Loucy (cell line): ENCODE measurements around the gene AQP3.

Experiments
- H2AFZ ChIP-seq: fragments of 200-600 bp; sonication (generic); 2 replicates; pipeline ENCODE4 v1.6.0; 2016; ENCODE audit warnings: antibody characterized with exemption, mild to moderate bottlenecking, low read length, moderate library complexity
- H3F3A ChIP-seq: fragments of 200-600 bp; 2 replicates; pipeline ENCODE4 v1.6.0; 2016; ENCODE audit warnings: antibody characterized with exemption, low read depth, mild to moderate bottlenecking
- H3K27me3 ChIP-seq: fragments of 200-600 bp; sonication (generic); 2 replicates; pipeline ENCODE4 v1.6.1; 2014; ENCODE audit warnings: low read length, mild to moderate bottlenecking; ENCODE audit not compliant: insufficient read depth, poor library complexity, severe bottlenecking
- H3K36me3 ChIP-seq: fragments of 200-600 bp; sonication (generic); 2 replicates; pipeline ENCODE4 v1.6.1; 2016; ENCODE audit warnings: low read length; ENCODE audit not compliant: insufficient read depth
- H3K4me1 ChIP-seq: fragments of 200-600 bp; sonication (generic); 2 replicates; pipeline ENCODE4 v1.5.1; 2014; ENCODE audit warnings: low read length, mild to moderate bottlenecking; ENCODE audit not compliant: insufficient read depth, poor library complexity, severe bottlenecking
- H3K4me2 ChIP-seq: fragments of 200-600 bp; sonication (generic); 2 replicates; pipeline ENCODE4 v1.6.0; 2014; ENCODE audit warnings: antibody characterized with exemption, low read length, low read depth, mild to moderate bottlenecking; ENCODE audit not compliant: poor library complexity, severe bottlenecking
- H3K4me3 ChIP-seq: fragments of 200-600 bp; sonication (generic); 2 replicates; pipeline ENCODE4 v1.5.1; 2014; ENCODE audit warnings: low read length, mild to moderate bottlenecking, mixed read lengths; ENCODE audit not compliant: poor library complexity, severe bottlenecking
- H3K79me2 ChIP-seq: fragments of 200-600 bp; sonication (generic); 2 replicates; pipeline ENCODE4 v1.6.1; 2014; ENCODE audit warnings: low read length; ENCODE audit not compliant: insufficient read depth
- H3K9ac ChIP-seq: fragments of 200-600 bp; sonication (generic); 2 replicates; pipeline ENCODE4 v1.6.0; 2014; ENCODE audit warnings: mild to moderate bottlenecking, low read depth, low read length, moderate library complexity; ENCODE audit not compliant: poor library complexity, severe bottlenecking
- H3K9me2 ChIP-seq: fragments of 200-600 bp; sonication (generic); replicated peaks from 2 replicates; pipeline ENCODE4 v1.6.1; 2016; ENCODE audit warnings: low read depth, low read length, mixed read lengths
- H3K9me3 ChIP-seq: fragments of 200-600 bp; sonication (generic); 2 replicates; pipeline ENCODE4 v1.6.1; 2014; ENCODE audit warnings: mild to moderate bottlenecking, antibody characterized with exemption, low read length, low read depth; ENCODE audit not compliant: insufficient read depth
- H4K20me1 ChIP-seq: fragments of 200-600 bp; sonication (generic); 2 replicates; pipeline ENCODE4 v1.6.0; 2014; ENCODE audit warnings: antibody characterized with exemption, low read length, mild to moderate bottlenecking; ENCODE audit not compliant: insufficient read depth, poor library complexity, severe bottlenecking
- EZH2phosphoT487 ChIP-seq: fragments of 200-600 bp; IDR thresholded peaks from 2 replicates; pipeline ENCODE4 v1.6.1; 2018; ENCODE audit warnings: antibody characterized with exemption, mild to moderate bottlenecking, moderate library complexity, borderline replicate concordance
- TF ChIP-seq, protein P1 (sequence below): fragments of 200-600 bp; sonication (generic); conservative IDR thresholded peaks from 2 replicates; pipeline ENCODE4 v1.5.1; 2014; ENCODE audit warnings: mild to moderate bottlenecking, antibody characterized with exemption, low read length

AQP3 gene

DNA sequence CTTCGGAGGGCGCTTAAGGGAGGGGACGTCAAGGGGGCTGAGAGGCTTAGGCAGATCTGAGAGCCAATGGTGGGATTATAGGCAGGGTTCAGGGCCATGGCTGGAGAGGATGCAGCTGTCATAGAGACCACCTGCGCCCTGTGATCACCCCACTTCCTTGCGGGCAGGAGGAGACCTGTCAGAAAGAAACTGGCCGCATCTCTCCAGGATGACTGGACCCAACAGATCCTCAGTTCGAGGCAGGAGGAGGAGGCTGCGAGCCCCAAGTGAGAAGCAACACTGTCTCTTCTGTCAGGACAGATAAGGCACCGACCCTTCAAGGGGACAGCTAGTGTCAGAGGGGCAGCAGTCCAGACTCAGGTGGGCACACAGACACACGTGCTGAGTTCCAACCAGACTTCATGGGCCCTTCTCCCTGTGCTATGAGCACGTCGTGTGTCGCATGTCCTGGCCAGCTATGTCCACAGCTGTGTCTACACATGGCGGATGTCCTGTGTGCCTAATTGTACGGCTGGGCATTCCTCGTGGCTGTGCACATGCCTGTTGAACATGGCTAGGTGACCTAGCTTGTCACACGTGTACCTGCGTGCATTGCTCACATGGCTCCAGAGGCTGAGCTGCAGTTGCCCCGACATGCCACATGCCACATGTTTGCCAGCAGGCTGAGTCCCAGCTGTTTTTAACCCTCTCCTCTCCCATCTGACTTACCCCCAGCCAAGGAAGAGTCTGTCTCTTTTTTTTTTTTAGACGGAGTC, 583 bp upstream of the AQP3 start:
- Histone ChIP-seq H3K36me3 (no peaks in the 10 kb centered on the region), H3K4me3 (peak overlapping the region; percentile 80), H3K9ac (peak overlapping the region; percentile 71)

DNA sequence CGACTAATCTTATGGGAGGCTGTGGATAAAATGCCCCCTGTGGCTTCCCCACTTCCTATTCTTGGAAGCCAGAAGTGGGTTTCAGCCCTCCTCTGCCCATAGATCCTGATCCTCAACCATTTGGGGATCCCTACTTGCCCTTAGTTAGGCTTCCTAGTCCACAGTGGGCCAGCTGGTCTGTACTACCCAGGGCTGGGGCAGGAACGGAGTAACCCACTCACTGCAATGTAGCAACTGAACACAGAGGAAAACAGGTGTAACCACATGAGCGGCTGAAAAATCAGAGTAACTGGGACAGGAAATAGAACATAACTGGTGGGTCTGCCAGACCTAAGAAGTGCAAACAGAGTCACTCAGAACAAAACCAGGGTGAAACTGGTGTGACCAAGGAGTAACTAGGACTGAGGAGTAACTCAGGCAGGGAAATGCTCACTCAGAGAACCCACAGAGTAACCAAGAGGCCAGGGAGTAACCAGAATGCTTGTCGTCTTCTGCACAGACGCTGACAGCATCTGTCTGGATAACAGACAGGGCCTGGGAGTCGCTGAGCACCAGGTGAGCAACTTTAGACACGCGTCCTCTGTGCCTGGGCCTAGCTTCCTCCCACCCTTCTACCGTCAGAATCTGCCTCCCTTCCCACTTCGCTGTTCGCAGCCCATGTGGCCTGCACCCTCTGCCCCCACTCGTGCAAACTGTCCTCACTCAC, 1.0 kb downstream of the AQP3 start:
- peaks cover 29% of the 10 kb centered on the region for H3K4me1 ChIP-seq
- no peaks in the 10 kb centered on the region for H4K20me1 ChIP-seq
- H3K79me2 ChIP-seq = no peaks in the 10 kb centered on the region
- no peaks in the 10 kb centered on the region; the same call in 1 of the 2 replicates for H3F3A ChIP-seq
- no peaks in the 10 kb centered on the region for H3K9me2 ChIP-seq
- no peaks in the 10 kb centered on the region for H3K36me3 ChIP-seq
- peak overlapping the region; percentile 94 for H2AFZ ChIP-seq
- H3K4me2 ChIP-seq = peak overlapping the region; percentile 94
- TF ChIP-seq, protein P1, sequence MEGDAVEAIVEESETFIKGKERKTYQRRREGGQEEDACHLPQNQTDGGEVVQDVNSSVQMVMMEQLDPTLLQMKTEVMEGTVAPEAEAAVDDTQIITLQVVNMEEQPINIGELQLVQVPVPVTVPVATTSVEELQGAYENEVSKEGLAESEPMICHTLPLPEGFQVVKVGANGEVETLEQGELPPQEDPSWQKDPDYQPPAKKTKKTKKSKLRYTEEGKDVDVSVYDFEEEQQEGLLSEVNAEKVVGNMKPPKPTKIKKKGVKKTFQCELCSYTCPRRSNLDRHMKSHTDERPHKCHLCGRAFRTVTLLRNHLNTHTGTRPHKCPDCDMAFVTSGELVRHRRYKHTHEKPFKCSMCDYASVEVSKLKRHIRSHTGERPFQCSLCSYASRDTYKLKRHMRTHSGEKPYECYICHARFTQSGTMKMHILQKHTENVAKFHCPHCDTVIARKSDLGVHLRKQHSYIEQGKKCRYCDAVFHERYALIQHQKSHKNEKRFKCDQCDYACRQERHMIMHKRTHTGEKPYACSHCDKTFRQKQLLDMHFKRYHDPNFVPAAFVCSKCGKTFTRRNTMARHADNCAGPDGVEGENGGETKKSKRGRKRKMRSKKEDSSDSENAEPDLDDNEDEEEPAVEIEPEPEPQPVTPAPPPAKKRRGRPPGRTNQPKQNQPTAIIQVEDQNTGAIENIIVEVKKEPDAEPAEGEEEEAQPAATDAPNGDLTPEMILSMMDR = no peak
- no peak for TF ChIP-seq EZH2phosphoT487
- H3K27me3 ChIP-seq = no peaks in the 10 kb centered on the region
- peak overlapping the region; percentile 71 for H3K9ac ChIP-seq
- peak overlapping the region; percentile 80 for H3K4me3 ChIP-seq
- no peaks in the 10 kb centered on the region for H3K9me3 ChIP-seq

More for the DNA sequence above, 583 bp upstream of the AQP3 start:
- Histone ChIP-seq H3K4me1 (peaks cover 35% of the 10 kb centered on the region), H3K79me2 (no peaks in the 10 kb centered on the region), H3K9me3 (no peaks in the 10 kb centered on the region), H4K20me1 (no peaks in the 10 kb centered on the region), H3K9me2 (no peaks in the 10 kb centered on the region), H2AFZ (peak overlapping the region; percentile 94), H3K27me3 (no peaks in the 10 kb centered on the region), H3F3A (no peaks in the 10 kb centered on the region; the same call in 1 of the 2 replicates), H3K4me2 (peak overlapping the region; percentile 94)
- no peak for TF ChIP-seq EZH2phosphoT487
- TF ChIP-seq, protein P1 = no peak

DNA sequence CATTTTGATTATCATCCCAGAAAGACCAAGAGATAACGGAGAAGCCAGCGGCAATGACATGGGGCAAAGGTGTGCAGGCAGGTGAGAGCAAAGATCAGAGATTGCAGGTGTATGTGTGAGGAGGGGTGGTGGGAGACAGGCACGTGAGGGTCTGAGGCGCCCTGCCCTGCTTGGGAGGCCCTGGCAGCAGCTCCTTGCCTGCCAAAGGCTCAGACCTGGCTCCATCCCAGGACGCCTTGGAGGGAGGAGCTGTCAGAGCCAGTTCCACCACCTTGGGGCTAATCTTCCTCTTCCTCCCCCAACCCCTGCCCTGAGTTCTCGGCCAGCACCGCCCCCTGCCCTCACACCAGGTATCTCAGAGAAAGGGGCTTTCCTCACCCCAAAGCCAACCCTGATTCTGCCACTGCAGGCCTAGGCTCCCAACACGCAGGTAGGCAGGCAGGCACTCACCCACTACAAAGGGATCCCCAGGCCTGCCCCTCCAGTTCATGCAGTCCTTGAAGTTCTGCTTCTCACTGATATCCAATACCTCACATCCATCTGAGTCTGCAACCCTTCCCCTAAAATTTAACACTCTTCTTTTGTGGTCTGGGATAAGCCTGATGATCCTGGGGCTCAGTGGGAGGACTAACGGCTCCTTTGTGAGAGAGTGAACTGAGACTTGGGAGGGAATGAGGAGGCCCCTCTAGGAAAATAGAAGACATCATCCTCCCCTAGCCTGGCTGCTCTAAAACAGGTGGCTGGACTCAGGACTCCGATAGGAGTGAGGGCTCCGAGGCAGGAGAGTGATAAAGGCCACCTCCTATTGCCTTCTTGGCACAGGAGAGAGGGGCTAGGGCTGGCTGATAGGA, 1.8 kb downstream of the AQP3 start:
- Histone ChIP-seq H3K4me2 (peak overlapping the region; percentile 94), H4K20me1 (no peaks in the 10 kb centered on the region), H3K79me2 (no peaks in the 10 kb centered on the region), H2AFZ (no peak overlapping the region), H3K36me3 (no peaks in the 10 kb centered on the region), H3K9me3 (no peaks in the 10 kb centered on the region), H3K9me2 (no peaks in the 10 kb centered on the region), H3F3A (no peaks in the 10 kb centered on the region; the same call in 1 of the 2 replicates), H3K4me1 (peaks cover 29% of the 10 kb centered on the region), H3K4me3 (peak overlapping the region; percentile 80), H3K27me3 (no peaks in the 10 kb centered on the region), H3K9ac (peak overlapping the region; percentile 71)
- TF ChIP-seq, protein P1 = no peak
- TF ChIP-seq EZH2phosphoT487 = no peak
